Measurements from ENCODE around the gene LGALS12.

GRCh38 chr11:63543711-63544110 lies 37.8 kb downstream of the LGALS12 start:
- TF ChIP-seq CTCF (IDR thresholded peaks at IDR 0.05; ENCODE audit: borderline replicate concordance, extremely low read depth, low read length, poor library complexity, severe bottlenecking) (no peak), EZH2 (IDR thresholded peaks at IDR 0.05; ENCODE audit: borderline replicate concordance, low read depth, low read length, severe bottlenecking) (no peak)

Measured in DND-41 (cell line).